Glutamatergic neuron (in vitro differentiated cells): ENCODE measurements around the gene SETD2. TPM values are rescaled to one million over a fixed set of nuclear protein-coding genes. Genes with fewer than 3 reads are reported as not detected.

Experiments used
- DNase-seq: peaks from one replicate; pipeline ENCODE4 v3.0.0; 2022
- H3K27ac Mint-ChIP-seq: one replicate; pipeline ENCODE4 v1.8.0; 2020; ENCODE audit warnings: mild to moderate bottlenecking, mixed read lengths, inconsistent platforms; ENCODE audit not compliant: unreplicated experiment
- H3K27me3 Mint-ChIP-seq: one replicate; pipeline ENCODE4 v1.8.0; 2020; ENCODE audit warnings: mild to moderate bottlenecking, moderate library complexity, mixed read lengths, inconsistent platforms; ENCODE audit not compliant: unreplicated experiment
- H3K36me3 Mint-ChIP-seq: one replicate; pipeline ENCODE4 v1.8.0; 2020; ENCODE audit warnings: mild to moderate bottlenecking, mixed read lengths, inconsistent platforms; ENCODE audit not compliant: unreplicated experiment
- H3K4me1 Mint-ChIP-seq: one replicate; pipeline ENCODE4 v1.8.0; 2020; ENCODE audit warnings: mild to moderate bottlenecking, low read depth, mixed read lengths, inconsistent platforms; ENCODE audit not compliant: unreplicated experiment
- H3K4me3 Mint-ChIP-seq: one replicate; pipeline ENCODE4 v1.8.0; 2020; ENCODE audit warnings: mild to moderate bottlenecking, mixed read lengths, inconsistent platforms; ENCODE audit not compliant: unreplicated experiment
- H3K9me3 Mint-ChIP-seq: one replicate; pipeline ENCODE4 v1.8.0; 2020; ENCODE audit warnings: mild to moderate bottlenecking, moderate library complexity, mixed read lengths, inconsistent platforms; ENCODE audit not compliant: unreplicated experiment
- CTCF ChIP-seq: fragments of 200-600 bp; sonication (generic); IDR thresholded peaks from one replicate; pipeline ENCODE4 v1.5.0; 2021; ENCODE audit not compliant: partially characterized antibody, unreplicated experiment
- total RNA-seq: library from RNA; stranded (reverse); fragmentation: NEBNext Ultra II Directional; extraction: Animal tissue kit (Norgen Biotek cat#: 25700); gene quantifications from one replicate; pipeline ENCODE4 v1.2.1, GENCODE V29; 2021; ENCODE audit not compliant: unreplicated experiment

Gene SETD2
- total RNA-seq, 1 donor from 2014 or later, result 59.1 TPM

GRCh38 chr3:46991406-46992165 is 172.3 kb downstream of the SETD2 start:
- no peaks in the 10 kb centered on the region for H3K36me3 Mint-ChIP-seq
- no peak for DNase-seq
- no peaks in the 10 kb centered on the region for H3K27me3 Mint-ChIP-seq
- H3K27ac Mint-ChIP-seq, result no peak overlapping the region
- H3K4me3 Mint-ChIP-seq, result no peak overlapping the region
- no peak for TF ChIP-seq CTCF
- H3K9me3 Mint-ChIP-seq, result peaks cover under 1% of the 10 kb centered on the region
- peaks cover under 1% of the 10 kb centered on the region for H3K4me1 Mint-ChIP-seq

- no peak overlapping the region for H3K27ac Mint-ChIP-seq
These were observed 173.1 kb downstream of the SETD2 start for GRCh38 chr3:46990573-46991374.

DNA sequence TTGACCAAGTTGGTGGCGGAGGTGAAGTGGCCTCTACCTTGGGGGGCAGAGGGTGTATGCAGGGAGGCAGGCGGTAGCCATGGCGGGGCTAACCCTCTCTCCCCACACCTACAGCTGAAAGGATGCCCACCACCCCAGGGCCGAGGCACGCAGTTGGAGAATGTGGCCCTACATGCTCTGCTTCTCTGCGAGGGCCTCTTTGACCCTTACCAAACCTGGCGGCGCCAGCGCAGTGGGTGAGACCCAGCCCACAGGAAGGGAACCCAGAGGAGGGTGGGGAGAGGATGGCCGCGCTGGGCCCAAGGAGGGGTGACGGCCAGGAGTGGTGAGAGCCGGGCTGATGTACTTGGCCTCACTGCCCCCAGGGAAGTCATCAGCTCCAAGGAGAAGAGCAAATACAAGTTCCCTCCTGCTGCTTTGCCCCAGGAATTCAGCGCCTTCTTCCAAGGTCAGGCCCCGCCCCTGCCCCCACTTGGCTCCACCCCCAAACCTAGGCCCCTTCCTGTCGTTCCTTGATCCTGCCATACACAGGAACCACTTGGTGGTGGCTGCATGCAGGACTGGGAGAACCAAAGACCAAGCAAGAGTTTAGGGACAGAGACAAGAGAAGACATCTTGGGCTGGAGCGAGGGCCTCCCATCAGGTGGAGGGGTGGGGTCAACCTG is 174.6 kb downstream of the SETD2 start:
- DNase-seq, result no peak
- Mint-ChIP-seq H3K4me1 (peaks cover 3% of the 10 kb centered on the region), H3K27me3 (peaks cover under 1% of the 10 kb centered on the region), H3K4me3 (no peak overlapping the region), H3K36me3 (no peaks in the 10 kb centered on the region), H3K9me3 (peaks cover 4% of the 10 kb centered on the region), H3K27ac (no peak overlapping the region)
- no peak for TF ChIP-seq CTCF

More at GRCh38 chr3:46990573-46991374, 173.1 kb downstream of the SETD2 start:
- no peak for TF ChIP-seq CTCF
- H3K4me3 Mint-ChIP-seq, result no peak overlapping the region
- H3K27me3 Mint-ChIP-seq, result no peaks in the 10 kb centered on the region
- no peaks in the 10 kb centered on the region for H3K36me3 Mint-ChIP-seq
- DNase-seq, result no peak
- peaks cover 3% of the 10 kb centered on the region for H3K4me1 Mint-ChIP-seq
- H3K9me3 Mint-ChIP-seq, result peaks cover 4% of the 10 kb centered on the region

GRCh38 chr3:46988616-46989015 is 175.3 kb downstream of the SETD2 start:
- Mint-ChIP-seq H3K9me3 (peaks cover 4% of the 10 kb centered on the region), H3K27ac (no peak overlapping the region), H3K36me3 (no peaks in the 10 kb centered on the region), H3K4me1 (peaks cover 3% of the 10 kb centered on the region), H3K4me3 (no peak overlapping the region), H3K27me3 (peaks cover 2% of the 10 kb centered on the region)
- DNase-seq, result no peak
- no peak for TF ChIP-seq CTCF
